DOHH2 (cell line): Measurements from ENCODE around the gene TNS1.

Experiments used
- H3F3A ChIP-seq: fragments of 200-600 bp; sonication (generic), shearing (Covaris generic); 2 replicates; pipeline ENCODE4 v1.6.0; 2016; ENCODE audit warnings: antibody characterized with exemption, mild to moderate bottlenecking; ENCODE audit not compliant: control insufficient read depth, insufficient read depth
- H3K27ac ChIP-seq: fragments of 200-600 bp; sonication (generic); 2 replicates; pipeline ENCODE4 v1.5.1; 2014; ENCODE audit warnings: low read depth, mild to moderate bottlenecking, low read length, moderate library complexity
- H3K27me3 ChIP-seq: fragments of 200-600 bp; sonication (generic); 2 replicates; pipeline ENCODE4 v1.6.1; 2014; ENCODE audit warnings: mild to moderate bottlenecking, low read length, mixed read lengths; ENCODE audit not compliant: control insufficient read depth
- H3K36me3 ChIP-seq: fragments of 200-600 bp; sonication (generic); 2 replicates; pipeline ENCODE4 v1.6.1; 2014; ENCODE audit warnings: mild to moderate bottlenecking, low read length, moderate library complexity, mixed read lengths; ENCODE audit not compliant: control insufficient read depth
- H3K4me1 ChIP-seq: fragments of 200-600 bp; sonication (generic); 2 replicates; pipeline ENCODE4 v1.6.1; 2014; ENCODE audit warnings: mild to moderate bottlenecking, low read length, mixed read lengths; ENCODE audit not compliant: control insufficient read depth
- H3K4me2 ChIP-seq: fragments of 200-600 bp; sonication (generic); 2 replicates; pipeline ENCODE4 v1.6.0; 2014; ENCODE audit warnings: mild to moderate bottlenecking, low read length, moderate library complexity
- H3K4me3 ChIP-seq: fragments of 200-600 bp; sonication (generic); 2 replicates; pipeline ENCODE4 v1.5.1; 2014; ENCODE audit warnings: mild to moderate bottlenecking, low read length, mixed read lengths
- H3K79me2 ChIP-seq: fragments of 200-600 bp; sonication (generic); 2 replicates; pipeline ENCODE4 v1.6.1; 2014; ENCODE audit warnings: mild to moderate bottlenecking, low read length, mixed read lengths; ENCODE audit not compliant: control insufficient read depth
- H3K9me2 ChIP-seq: fragments of 200-600 bp; sonication (generic); replicated peaks from 2 replicates; pipeline ENCODE4 v1.6.1; 2014; ENCODE audit warnings: mild to moderate bottlenecking, low read length, mixed read lengths; ENCODE audit not compliant: control insufficient read depth
- H3K9me3 ChIP-seq: fragments of 200-600 bp; sonication (generic); 2 replicates; pipeline ENCODE4 v1.6.1; 2014; ENCODE audit warnings: antibody characterized with exemption, low read length, mixed read lengths; ENCODE audit not compliant: control insufficient read depth, insufficient read depth
- H4K20me1 ChIP-seq: fragments of 200-600 bp; sonication (generic); 2 replicates; pipeline ENCODE4 v1.6.0; 2014; ENCODE audit warnings: low read depth, mild to moderate bottlenecking, antibody characterized with exemption, low read length, moderate library complexity; ENCODE audit not compliant: control insufficient read depth, insufficient read depth
- EZH2phosphoT487 ChIP-seq: fragments of 200-600 bp; sonication (generic); IDR thresholded peaks from 2 replicates; pipeline ENCODE4 v1.6.1; 2017; ENCODE audit warnings: borderline replicate concordance, mild to moderate bottlenecking, antibody characterized with exemption, low read length, moderate library complexity, mixed read lengths
- TF ChIP-seq, protein P1 (sequence below): fragments of 200-600 bp; sonication (generic); IDR thresholded peaks from one replicate; pipeline ENCODE4 v1.5.1; 2014; ENCODE audit warnings: antibody characterized with exemption, mild to moderate bottlenecking, low read depth, low read length; ENCODE audit not compliant: poor library complexity, severe bottlenecking

The TNS1 gene

DNA sequence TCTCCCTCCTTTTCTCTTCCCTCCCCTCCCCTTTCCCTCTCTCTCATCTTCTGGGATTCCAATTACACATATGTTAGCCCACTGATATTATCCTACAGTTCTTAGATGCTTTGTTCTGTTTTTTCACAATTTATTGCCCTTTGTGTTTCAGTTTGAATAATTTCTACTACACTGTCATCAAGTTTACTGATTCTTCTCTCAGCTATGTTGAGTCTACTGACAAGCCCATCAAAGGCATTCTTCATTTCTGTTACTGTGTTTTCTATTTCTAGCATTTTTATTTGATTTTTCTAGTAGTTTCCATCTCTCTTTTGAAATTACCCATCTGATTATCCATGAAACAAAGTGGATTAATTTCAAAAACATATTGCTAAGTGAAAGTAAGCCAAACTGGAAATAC, 219.6 kb downstream of the TNS1 start:
- Histone ChIP-seq H4K20me1 (no peaks in the 10 kb centered on the region), H3K4me2 (no peak overlapping the region), H3K27ac (no peak overlapping the region), H3K27me3 (no peaks in the 10 kb centered on the region), H3K9me3 (no peaks in the 10 kb centered on the region), H3K79me2 (no peaks in the 10 kb centered on the region), H3F3A (no peaks in the 10 kb centered on the region), H3K9me2 (no peaks in the 10 kb centered on the region), H3K36me3 (no peaks in the 10 kb centered on the region), H3K4me3 (no peak overlapping the region), H3K4me1 (no peaks in the 10 kb centered on the region)
- TF ChIP-seq EZH2phosphoT487: no peak
- TF ChIP-seq, protein P1, sequence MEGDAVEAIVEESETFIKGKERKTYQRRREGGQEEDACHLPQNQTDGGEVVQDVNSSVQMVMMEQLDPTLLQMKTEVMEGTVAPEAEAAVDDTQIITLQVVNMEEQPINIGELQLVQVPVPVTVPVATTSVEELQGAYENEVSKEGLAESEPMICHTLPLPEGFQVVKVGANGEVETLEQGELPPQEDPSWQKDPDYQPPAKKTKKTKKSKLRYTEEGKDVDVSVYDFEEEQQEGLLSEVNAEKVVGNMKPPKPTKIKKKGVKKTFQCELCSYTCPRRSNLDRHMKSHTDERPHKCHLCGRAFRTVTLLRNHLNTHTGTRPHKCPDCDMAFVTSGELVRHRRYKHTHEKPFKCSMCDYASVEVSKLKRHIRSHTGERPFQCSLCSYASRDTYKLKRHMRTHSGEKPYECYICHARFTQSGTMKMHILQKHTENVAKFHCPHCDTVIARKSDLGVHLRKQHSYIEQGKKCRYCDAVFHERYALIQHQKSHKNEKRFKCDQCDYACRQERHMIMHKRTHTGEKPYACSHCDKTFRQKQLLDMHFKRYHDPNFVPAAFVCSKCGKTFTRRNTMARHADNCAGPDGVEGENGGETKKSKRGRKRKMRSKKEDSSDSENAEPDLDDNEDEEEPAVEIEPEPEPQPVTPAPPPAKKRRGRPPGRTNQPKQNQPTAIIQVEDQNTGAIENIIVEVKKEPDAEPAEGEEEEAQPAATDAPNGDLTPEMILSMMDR: no peak

DNA sequence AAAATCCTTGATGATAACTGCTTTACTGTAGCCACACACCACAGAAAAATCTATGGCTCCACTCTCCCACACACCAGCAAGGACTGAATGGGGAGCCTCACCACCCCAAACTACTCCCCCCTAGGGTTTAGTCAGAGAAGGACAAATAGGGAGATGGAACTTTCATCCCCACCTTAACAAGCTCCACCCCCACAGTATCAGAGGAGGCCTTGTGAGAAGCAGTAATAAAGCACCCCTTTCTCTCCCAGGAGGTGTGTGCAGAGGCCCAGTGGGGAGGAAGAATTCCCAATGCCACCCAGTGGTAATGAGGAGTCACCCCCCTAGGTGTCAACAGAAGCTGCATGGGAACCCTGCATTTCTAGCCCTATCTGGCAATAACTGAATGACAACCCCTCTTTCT, 224.9 kb downstream of the TNS1 start:
- Histone ChIP-seq H3K79me2 (no peaks in the 10 kb centered on the region), H3K4me2 (no peak overlapping the region), H3K27ac (no peak overlapping the region), H3K4me3 (no peak overlapping the region), H3F3A (no peaks in the 10 kb centered on the region), H3K36me3 (no peaks in the 10 kb centered on the region), H4K20me1 (no peaks in the 10 kb centered on the region), H3K9me3 (no peaks in the 10 kb centered on the region), H3K27me3 (peaks cover 7% of the 10 kb centered on the region; the same call in 1 of the 2 replicates), H3K4me1 (no peaks in the 10 kb centered on the region), H3K9me2 (no peaks in the 10 kb centered on the region)
- TF ChIP-seq, protein P1: no peak
- no peak for TF ChIP-seq EZH2phosphoT487

DNA sequence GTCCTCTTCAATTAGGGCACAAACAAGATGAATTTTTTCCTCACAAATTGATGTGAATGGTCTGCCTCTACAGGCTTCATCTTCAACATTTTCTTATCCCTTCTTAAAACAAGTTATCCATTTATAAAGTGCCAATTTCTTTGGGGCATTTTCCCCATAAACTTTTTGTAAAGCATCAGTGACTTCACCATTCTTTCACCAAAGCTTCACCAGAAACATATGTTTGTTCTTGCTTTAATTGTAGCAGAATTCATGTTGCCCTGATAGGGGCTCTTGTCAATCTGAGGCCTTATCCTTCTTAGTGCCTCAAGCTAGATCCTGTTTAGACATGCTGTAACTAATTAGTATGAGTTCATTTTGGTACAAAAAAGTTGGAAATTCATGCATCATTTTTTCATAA, 226.2 kb downstream of the TNS1 start:
- H3K4me1 ChIP-seq: no peaks in the 10 kb centered on the region
- TF ChIP-seq, protein P1: no peak
- TF ChIP-seq EZH2phosphoT487: no peak
- no peaks in the 10 kb centered on the region for H3K9me3 ChIP-seq
- H3K27ac ChIP-seq: no peak overlapping the region
- H3K27me3 ChIP-seq: peaks cover 10% of the 10 kb centered on the region
- H3K79me2 ChIP-seq: no peaks in the 10 kb centered on the region
- H3K4me2 ChIP-seq: no peak overlapping the region
- no peaks in the 10 kb centered on the region for H4K20me1 ChIP-seq
- no peaks in the 10 kb centered on the region for H3K36me3 ChIP-seq
- no peak overlapping the region for H3K4me3 ChIP-seq
- H3F3A ChIP-seq: no peaks in the 10 kb centered on the region
- no peaks in the 10 kb centered on the region for H3K9me2 ChIP-seq
